G401 (cell line): ENCODE results near the gene USP47. TPM values are rescaled to one million over a fixed set of nuclear protein-coding genes. Genes with fewer than 3 reads are reported as not detected.

ENCODE experiments used
- DNase-seq: peaks from one replicate; pipeline ENCODE4 v3.0.0-alpha.2; 2015; ENCODE audit warnings: low spot score
- in situ Hi-C: cut with HindIII; loops from 2 replicates; pipeline ENCODE4 v1.10.0; 2016; ENCODE audit warnings: low sequenced_read_pairs, mixed read lengths
- total RNA-seq: library from RNA; depleted of rRNA; stranded (reverse); fragments of >200 nt; shearing (Covaris generic); gene quantifications from 2 replicates; pipeline ENCODE4 v1.2.3, GENCODE V29; 2014; rRNA removed

The USP47 gene, protein sequence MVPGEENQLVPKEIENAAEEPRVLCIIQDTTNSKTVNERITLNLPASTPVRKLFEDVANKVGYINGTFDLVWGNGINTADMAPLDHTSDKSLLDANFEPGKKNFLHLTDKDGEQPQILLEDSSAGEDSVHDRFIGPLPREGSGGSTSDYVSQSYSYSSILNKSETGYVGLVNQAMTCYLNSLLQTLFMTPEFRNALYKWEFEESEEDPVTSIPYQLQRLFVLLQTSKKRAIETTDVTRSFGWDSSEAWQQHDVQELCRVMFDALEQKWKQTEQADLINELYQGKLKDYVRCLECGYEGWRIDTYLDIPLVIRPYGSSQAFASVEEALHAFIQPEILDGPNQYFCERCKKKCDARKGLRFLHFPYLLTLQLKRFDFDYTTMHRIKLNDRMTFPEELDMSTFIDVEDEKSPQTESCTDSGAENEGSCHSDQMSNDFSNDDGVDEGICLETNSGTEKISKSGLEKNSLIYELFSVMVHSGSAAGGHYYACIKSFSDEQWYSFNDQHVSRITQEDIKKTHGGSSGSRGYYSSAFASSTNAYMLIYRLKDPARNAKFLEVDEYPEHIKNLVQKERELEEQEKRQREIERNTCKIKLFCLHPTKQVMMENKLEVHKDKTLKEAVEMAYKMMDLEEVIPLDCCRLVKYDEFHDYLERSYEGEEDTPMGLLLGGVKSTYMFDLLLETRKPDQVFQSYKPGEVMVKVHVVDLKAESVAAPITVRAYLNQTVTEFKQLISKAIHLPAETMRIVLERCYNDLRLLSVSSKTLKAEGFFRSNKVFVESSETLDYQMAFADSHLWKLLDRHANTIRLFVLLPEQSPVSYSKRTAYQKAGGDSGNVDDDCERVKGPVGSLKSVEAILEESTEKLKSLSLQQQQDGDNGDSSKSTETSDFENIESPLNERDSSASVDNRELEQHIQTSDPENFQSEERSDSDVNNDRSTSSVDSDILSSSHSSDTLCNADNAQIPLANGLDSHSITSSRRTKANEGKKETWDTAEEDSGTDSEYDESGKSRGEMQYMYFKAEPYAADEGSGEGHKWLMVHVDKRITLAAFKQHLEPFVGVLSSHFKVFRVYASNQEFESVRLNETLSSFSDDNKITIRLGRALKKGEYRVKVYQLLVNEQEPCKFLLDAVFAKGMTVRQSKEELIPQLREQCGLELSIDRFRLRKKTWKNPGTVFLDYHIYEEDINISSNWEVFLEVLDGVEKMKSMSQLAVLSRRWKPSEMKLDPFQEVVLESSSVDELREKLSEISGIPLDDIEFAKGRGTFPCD (N-terminal part only)
- 10.5 and 16.4 TPM in 2 replicates for total RNA-seq

DNA sequence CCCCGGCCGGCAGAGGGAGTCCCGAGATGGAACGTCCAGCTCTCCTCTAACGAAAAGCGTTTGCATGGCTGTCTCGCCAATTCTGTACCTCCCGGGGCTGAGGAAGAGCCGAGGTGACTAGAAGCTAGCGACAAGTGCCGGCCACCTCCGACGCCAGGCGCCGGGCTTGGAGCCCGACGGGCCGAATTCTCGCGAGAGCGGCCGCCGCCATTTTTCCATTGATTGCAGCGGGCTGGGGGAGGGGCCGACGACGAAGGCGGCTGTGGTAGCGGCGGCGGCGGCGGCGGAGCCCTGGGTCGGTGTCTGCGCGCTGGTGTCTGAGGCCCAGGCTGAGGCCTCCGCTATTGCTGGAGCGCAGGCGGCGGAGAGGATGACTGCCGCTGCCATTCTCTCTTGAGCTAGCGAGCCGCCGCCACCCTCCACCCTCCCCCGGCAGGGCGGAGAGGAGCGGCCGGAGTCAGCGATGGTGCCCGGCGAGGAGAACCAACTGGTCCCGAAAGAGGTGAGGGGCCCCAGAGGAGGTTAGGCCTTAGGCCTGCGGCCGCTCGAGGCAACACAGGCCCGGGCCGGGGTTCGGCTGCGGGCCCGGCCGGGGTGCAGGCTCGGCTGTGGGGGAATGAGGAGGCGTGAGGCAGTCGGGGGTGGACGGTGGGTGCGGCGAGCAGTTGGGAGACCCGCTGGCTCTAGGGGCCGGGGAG, at the start of gene USP47:
USP47 (plus strand) TSS at position 250 of the 698 bp plus-strand sequence; CDS start at position 464, 214 bp downstream.
- DNase-seq = peak; percentile 87
- in situ Hi-C loops = no loop called here

DNA sequence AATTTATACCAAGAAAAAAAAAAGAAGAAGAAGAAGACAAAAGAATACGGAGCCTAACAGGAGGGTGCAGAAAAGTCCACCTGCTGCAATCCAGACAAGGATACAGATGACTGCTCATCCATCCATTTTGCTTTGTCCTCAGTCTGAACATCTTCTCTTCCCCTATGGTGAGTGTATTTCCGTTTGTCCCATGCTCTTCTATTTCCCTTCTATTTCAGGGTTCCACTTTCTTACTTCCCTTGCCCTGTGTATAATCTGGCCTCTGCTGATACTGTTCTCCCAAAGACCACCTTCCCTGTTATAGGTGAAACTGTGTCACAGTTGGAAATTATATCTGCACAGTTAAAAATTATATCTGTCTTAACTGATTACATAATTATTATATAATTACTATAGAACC, 48.7 kb upstream of the USP47 start:
- no peak for DNase-seq
- in situ Hi-C loops = no loop called here

DNA sequence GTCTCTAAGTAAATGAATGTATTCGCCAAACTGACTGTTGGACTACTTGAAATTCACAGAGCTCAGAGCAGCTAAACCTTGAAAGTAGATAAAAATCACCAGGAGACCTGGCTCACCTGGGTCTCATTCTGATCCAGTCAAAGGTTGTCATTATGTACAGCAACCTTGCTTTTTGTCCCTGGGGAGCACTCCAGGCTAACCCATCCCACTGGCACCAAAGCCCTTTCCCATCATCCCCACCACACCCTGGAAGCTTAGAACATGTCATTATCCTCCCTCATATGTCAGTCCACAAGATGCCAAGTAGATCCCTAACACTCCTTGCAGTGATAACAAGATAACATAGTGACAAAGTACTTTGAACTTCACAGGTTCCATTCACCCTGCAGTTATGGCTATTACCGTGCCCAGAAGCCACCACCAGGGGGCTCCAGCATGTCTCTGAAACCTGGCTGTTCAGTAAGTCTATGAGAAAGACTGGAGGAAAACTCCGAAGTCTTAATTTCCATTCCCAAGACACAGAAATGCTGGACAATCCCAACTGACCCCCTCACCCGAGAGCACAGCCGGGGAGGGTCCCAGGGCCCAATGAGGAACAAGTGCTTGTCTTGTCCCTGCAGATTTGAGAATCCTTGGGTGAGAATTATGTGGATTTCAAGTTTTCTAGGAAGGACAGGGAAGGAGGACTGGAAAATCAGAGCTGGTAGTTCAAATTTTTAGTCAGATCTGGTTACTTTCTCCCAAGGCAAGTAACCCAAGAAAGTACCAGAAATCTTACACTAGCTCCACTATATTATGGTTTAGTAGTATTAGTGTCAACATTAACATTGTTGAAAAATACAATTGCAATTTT, 43.0 kb upstream of the USP47 start:
- peak; percentile 84 for DNase-seq
- in situ Hi-C loops = no loop called here

DNA sequence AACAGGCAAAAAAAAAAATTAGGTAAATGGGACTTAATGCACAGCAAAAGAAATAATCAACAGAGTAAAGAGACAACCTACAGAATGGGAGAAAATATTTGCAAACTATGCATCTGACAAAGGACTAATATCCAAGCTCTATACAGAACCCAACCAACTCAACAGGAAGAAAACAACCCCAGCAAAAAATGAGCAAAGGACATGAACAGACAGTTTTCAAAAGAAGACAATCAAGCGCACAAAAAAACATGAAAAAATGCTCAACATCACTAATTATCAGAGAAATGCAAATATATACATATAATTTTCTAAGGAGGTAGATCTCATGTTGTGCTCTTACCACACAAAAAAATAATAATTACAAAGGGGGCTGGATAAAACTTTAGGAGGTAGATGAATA, 36.5 kb upstream of the USP47 start:
- in situ Hi-C loops = no loop called here
- no peak for DNase-seq

DNA sequence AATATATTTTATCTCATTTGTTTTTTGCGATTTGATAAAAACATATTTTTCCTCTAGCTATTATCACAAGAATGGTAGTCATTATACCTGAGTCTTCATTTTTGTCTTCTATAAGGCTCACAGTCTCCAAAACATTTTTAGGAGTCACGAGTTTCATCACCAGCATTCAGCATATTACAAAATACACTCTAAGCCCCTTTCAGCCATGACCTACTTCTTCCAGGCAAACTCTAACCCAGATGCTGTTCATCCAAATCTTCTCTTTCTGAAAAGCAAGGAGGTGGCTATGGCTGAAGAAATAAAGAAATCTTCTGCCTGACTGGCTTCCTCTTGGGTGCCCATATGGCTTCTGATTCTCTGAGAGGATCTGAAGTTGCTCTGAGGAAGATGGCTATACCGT, 35.7 kb upstream of the USP47 start:
- no peak for DNase-seq
- in situ Hi-C loops = no loop called here

DNA sequence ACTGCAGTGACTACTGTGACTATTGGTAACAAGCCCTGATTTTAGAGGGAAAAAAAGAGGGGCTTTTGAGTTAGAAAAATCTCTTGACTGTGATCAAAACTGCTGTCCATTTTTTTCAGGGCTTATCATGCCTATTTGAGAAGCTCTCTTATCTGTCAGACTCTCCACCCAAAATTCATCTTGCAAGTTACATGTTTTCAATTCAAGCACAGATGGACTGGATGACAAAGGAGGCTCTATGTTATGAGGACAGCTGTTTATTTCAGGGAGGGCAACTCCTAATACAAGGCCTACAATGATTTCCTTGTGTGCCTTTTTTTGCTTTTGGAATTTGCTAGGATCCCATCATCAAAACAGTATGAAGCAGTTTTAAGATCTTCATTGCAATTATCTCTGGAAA, 35.2 kb upstream of the USP47 start:
- no peak for DNase-seq
- in situ Hi-C loops = no loop called here

DNA sequence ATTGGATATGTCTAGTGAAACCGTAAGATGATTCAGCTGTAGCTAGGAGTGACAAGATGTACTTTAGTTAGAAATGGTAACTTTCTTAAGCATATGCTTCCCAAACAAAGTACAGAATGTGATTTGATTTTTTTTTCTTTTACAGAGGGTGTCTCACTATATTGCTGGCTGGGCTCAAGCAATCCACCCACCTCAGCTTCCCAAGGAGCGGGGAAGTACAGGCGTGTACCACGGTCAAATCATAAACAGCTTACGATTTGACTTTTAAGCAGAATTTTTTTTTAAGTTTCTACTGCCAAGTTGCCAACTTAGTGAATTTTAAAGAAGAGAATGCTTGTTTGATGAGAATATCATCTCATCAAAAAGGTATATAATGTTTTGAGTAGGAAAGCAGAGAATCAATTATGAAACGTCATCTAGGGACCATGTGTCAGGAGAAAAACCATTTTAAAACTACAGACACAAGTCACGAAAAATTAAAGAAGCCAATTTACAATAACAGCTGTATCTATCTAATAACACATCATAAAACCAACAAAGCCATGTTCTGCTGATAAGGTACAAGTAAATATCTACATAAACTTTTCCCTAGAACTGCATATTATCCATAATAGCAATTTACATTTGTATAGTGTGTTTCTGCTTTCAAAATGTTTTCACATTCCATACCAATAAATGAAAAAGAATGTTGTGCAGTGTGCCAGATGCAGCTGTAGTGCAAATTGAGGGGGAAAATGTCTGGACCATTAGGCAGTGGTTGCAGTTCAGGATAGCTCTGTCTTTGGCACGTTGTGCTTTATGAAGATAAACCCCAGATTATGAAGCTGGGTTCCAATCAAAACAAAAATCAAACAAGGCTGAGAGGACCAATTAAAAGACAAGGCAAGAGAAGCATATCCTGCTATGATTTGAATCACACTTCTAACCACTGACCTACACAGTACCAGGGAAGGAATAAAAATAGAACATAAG, 33.7 kb upstream of the USP47 start:
- in situ Hi-C loops = no loop called here
- DNase-seq = no peak

DNA sequence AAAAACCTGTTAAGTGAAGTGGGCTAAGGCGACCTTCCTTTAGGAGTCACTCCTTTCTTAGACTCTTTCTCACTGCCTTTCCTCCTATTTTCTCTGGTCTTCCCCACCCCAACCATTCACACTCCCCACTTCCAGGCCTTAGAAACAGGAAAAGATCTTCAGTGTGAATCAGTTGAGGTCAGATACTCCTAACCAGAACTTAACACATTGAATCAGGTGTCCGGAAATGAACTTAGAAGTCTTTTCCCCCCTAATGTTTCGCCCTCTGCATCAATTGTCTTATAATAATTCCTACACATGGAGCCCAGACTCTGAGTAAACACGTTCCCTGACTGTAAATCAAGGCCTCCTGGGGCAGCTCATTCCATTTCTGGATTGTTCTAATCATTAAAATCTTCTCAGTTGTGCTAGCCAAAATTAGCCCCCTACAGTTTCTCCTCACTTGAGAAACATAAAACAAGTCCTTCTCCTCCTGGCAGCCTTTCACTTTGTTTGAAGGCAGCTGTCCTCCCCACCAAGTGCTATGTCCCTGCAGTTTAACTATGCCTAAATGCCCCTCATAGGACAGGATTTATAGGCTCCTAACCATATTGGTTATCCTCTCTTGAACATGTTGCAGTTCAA, 32.7 kb upstream of the USP47 start:
- no peak for DNase-seq
- in situ Hi-C loops = no loop called here

DNA sequence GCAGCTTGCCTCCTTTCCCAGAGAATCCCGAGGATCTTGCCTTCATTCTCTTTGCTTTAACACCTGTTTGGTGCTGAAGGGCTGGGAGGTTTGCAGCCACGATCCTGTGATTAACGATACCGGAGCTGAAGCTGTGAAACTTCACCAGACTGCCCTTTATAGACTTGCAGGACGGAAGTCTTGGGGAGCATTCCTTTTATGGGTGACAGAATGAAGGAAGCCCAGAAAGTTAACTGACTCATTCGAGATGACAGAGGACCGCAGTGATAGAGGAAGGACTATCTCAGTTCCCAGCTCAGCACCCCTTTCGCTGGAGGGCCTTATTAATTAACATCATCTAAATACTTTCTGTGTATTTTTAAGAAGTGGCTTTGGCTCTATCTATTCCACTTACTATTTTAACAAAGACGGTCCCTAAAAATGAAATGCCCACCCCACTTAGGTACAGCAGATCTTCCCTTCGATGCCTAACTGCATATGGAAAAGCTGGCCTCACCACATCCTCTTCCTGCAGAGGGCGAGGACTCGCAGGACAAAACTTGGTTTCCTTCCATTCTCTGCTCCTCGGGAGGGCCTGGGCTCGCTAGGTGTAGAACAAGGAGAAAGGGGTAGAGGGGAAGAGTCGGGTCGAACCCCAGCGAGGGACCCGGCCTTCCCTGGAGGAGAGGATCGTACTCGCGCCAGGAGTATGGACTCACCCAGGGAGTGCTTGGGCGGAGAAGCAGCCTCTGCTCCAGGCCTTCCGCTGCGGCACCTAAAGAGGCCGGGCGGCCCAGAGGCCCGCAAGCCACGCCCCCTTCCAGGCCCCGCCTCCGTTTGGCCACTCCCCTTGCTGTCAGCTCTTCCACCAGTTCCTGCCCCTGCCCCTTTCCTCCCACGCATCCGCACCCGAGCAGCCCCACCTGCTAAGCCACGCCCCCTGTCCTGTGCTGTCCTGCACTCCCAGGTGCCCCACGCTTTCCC, 30.7 kb upstream of the USP47 start:
- DNase-seq = no peak
- in situ Hi-C loops = no loop called here

DNA sequence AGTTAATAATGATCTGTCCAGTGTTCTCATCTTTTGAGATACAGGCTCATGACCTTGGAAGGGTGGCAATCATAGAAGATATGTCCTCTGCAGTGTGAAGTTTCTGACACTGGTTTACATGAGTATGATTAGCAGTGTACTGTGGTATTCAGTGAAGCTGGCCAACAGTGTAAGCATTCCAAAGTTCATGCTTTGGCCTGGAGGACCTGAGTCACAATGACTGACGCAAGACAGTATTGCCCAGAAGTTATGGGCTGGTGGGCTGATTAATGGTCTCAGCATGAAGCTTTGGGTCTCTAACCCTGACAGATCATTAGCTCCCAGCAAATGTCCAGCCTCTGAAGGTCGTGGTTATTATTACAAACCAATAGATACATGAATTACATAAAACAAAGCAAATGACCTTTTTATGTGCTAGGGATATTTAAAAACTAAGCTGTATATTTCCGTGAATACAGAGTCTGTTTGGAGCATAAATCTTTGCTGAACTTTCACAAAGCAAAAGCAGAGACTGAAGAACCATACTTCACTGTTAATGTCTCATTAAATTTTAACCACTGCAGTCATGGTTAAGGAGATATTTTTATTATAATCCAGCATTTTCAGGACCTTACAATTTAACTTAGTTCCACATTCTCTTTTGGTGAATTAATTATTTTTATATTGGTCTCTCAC, 28.3 kb upstream of the USP47 start:
- DNase-seq = no peak
- in situ Hi-C loops = no loop called here

DNA sequence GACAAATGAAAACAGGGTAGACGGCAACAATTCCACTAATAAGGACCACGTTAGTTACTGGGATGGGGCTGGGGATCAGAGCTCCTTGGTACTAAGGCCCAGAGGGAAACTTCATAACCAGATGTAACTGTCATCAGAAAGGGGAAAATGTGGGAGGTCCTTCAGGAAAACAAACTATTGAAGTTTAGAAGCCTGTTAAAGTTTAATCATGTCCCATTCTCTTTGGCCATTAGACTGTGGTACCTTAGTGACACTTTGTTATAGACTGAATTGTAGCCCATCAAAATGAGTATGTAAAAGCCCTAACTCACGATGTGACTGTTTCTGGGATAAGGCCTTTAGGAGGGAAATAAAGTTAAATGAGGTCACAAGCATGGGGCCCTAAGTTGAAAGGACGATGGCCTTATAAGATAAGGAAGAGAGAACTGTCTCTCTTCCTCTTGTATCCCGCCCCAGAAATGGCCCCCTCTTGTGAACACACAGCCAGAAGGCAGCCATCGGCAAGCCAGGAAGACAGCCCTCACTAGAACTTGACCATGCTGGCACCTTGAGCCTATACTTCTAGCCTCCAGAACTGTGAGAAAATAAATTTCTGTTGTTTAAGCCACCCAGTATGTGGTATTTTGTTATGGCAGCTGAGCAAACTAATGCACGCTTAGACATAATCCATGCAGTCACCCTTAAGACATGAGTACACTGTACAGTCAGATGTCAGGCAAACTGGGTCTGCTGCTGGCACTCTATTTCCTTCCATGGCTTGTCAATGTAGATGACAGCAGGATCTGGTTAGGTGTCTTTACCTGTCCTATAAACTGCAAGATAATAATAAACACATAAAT, 26.9 kb upstream of the USP47 start:
- DNase-seq = no peak
- in situ Hi-C loops = no loop called here

DNA sequence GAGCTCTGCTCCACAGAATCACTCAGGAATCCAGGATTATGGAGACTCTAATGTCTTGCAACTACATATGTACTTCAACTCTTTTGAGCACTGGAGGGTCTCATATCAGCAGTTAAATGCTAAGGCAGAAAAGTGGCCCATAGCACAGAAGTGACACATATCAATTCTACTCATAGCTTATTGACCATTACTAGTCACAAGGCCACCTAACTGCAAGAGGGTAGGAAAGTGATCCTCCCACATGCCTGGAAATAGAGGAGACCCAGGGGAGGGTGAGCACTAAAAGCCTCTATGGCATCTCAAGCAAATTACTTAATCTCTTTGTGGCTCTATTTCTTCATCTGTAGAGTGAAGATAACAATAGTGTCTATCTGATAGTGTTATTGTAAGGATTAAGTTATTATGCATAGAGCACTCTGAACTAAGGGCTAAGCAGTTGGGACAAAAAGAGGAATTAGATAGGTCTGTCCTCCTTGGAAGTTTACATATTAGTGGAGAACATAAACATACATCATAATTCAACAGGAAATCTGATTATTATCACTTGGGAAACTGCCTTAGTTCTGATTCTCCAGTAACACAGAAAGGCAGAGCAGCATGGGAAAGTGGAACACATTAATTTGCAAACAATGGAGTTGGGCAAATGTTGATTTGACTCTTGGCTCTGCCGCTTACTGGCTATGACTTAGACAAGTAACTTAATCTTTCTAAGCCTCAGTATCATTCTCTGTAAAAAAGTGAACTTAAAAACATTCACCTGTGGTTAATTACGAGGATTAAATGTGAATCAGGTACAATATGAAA, 25.1 kb upstream of the USP47 start:
- in situ Hi-C loops = no loop called here
- DNase-seq = no peak

DNA sequence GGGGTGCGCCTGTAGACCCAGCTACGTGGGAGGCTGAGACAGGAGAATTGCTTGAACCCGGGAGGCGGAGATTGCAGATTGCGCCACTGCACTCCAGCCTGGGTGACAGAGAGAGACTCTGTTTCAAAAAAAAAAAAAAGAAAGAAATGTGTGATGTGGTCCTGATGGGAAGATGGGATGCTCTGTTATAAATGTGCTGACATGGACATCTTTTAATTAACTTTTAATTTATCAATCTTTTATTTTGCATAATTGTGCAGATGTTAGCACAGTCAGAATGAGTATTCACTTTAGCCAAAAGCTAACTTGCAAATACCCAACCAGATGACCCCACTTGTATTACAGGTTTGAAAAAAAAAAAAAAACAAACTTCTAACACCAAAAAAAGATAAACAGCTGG, 23.8 kb upstream of the USP47 start:
- in situ Hi-C loops = no loop called here
- DNase-seq = no peak
